IMR-90 (cell line): ENCODE measurements around the gene COA5. TPM values are rescaled to one million over a fixed set of nuclear protein-coding genes. Genes with fewer than 3 reads are reported as not detected.

Experiments
- ATAC-seq: fragments of 200-7000 bp; cut with Tn5 transposase; 2 replicates; pipeline ENCODE4 v1.9.1; 2020; ENCODE audit warnings: low read depth, mild to moderate bottlenecking, moderate library complexity
- BruUV-seq: library from RNA; stranded (reverse); fragments of 400-500 nt; replicated peaks from 2 replicates; lab custom pipeline; 2021; lab: Mats Ljungman, UMichigan
- CTCF ChIA-PET: fragments of 300-600 bp; formaldehyde crosslinking; extraction: SDS; loops from one replicate; lab custom pipeline; 2021; ENCODE audit warnings: antibody characterized with exemption; lab: Yijun Ruan, JAX
- POLR2A ChIA-PET: fragments of 300-600 bp; sonication (Branson Sonifier 250); formaldehyde crosslinking; loops from one replicate; lab custom pipeline; 2022; ENCODE audit warnings: antibody characterized with exemption; ENCODE audit not compliant: unreplicated experiment; lab: Charles Lee
- DNase-seq: peaks from one replicate; pipeline ENCODE4 v3.0.0; 2013
- H2AFZ ChIP-seq: replicated peaks from 2 replicates; pipeline ENCODE3; 2013; ENCODE audit warnings: low read length, mild to moderate bottlenecking; ENCODE audit not compliant: poor library complexity
- H2AK5ac ChIP-seq: 2 replicates; pipeline ENCODE4 v1.6.1; 2013; ENCODE audit warnings: low read depth, low read length, inconsistent platforms
- H2AK9ac ChIP-seq: replicated peaks from 2 replicates; pipeline ENCODE3; 2013; ENCODE audit warnings: mild to moderate bottlenecking, low read depth, low read length, moderate library complexity; ENCODE audit not compliant: poor library complexity
- H2BK120ac ChIP-seq: 2 replicates; pipeline ENCODE4 v1.6.1; 2013; ENCODE audit warnings: low read depth, low read length, inconsistent platforms
- H2BK15ac ChIP-seq: 3 replicates; pipeline ENCODE4 v1.6.1; 2013; ENCODE audit warnings: low read depth, low read length, inconsistent platforms
- H2BK20ac ChIP-seq: 2 replicates; pipeline ENCODE4 v1.6.1; 2013; ENCODE audit warnings: low read depth, mild to moderate bottlenecking, inconsistent platforms, low read length, moderate library complexity
- H2BK5ac ChIP-seq: 2 replicates; pipeline ENCODE4 v1.6.1; 2013; ENCODE audit warnings: mild to moderate bottlenecking, low read depth, low read length, inconsistent platforms; ENCODE audit not compliant: poor library complexity, severe bottlenecking
- H3K14ac ChIP-seq: replicated peaks from 2 replicates; pipeline ENCODE4 v1.6.1; 2013; ENCODE audit warnings: low read depth, low read length, inconsistent platforms
- H3K18ac ChIP-seq: 2 replicates; pipeline ENCODE4 v1.6.1; 2013; ENCODE audit warnings: low read depth, low read length, control low read depth
- H3K23ac ChIP-seq: 2 replicates; pipeline ENCODE4 v1.6.1; 2013; ENCODE audit warnings: low read depth, low read length, inconsistent platforms
- H3K27ac ChIP-seq: 2 replicates; pipeline ENCODE4 v1.5.1; 2013; ENCODE audit warnings: mild to moderate bottlenecking, control low read depth, low read length; ENCODE audit not compliant: insufficient read depth
- H3K27me3 ChIP-seq: 2 replicates; pipeline ENCODE4 v1.6.1; 2013; ENCODE audit warnings: low read length; ENCODE audit not compliant: control insufficient read depth, insufficient read depth
- H3K36me3 ChIP-seq: 2 replicates; pipeline ENCODE4 v1.6.1; 2013; ENCODE audit warnings: low read length, mixed read lengths; ENCODE audit not compliant: control insufficient read depth, insufficient read depth
- H3K4ac ChIP-seq: 2 replicates; pipeline ENCODE4 v1.6.1; 2013; ENCODE audit warnings: low read depth, low read length, inconsistent platforms
- H3K4me1 ChIP-seq: 2 replicates; pipeline ENCODE4 v1.6.1; 2013; ENCODE audit warnings: low read length, mixed read lengths; ENCODE audit not compliant: control insufficient read depth, insufficient read depth
- H3K4me2 ChIP-seq: 2 replicates; pipeline ENCODE4 v1.6.1; 2013; ENCODE audit warnings: low read depth, mild to moderate bottlenecking, control low read depth, low read length, moderate library complexity
- H3K4me3 ChIP-seq: 2 replicates; pipeline ENCODE4 v1.5.1; 2013; ENCODE audit warnings: low read depth, mild to moderate bottlenecking, control low read depth, low read length, moderate library complexity; ENCODE audit not compliant: insufficient read depth
- H3K56ac ChIP-seq: 2 replicates; pipeline ENCODE4 v1.6.1; 2013; ENCODE audit warnings: low read length, inconsistent platforms; ENCODE audit not compliant: insufficient read depth; ENCODE audit errors: extremely low read depth
- H3K79me1 ChIP-seq, 2 experiments: 2 replicates each; pipeline ENCODE4 v1.6.1; 2013; ENCODE audit warnings: low read length in 2 of 2, inconsistent platforms in 1 of 2, low read depth in 1 of 2
- H3K9ac ChIP-seq: 2 replicates; pipeline ENCODE4 v1.6.1; 2013; ENCODE audit warnings: low read depth, low read length, control low read depth
- H3K9me1 ChIP-seq: 2 replicates; pipeline ENCODE4 v1.6.1; 2013; ENCODE audit warnings: low read length, inconsistent platforms; ENCODE audit not compliant: insufficient read depth
- H3K9me3 ChIP-seq: 2 replicates; pipeline ENCODE4 v1.6.1; 2013; ENCODE audit warnings: low read length; ENCODE audit not compliant: control insufficient read depth, insufficient read depth
- H4K20me1 ChIP-seq: 2 replicates; pipeline ENCODE4 v1.6.1; 2013; ENCODE audit warnings: low read length, inconsistent platforms; ENCODE audit not compliant: insufficient read depth
- H4K5ac ChIP-seq: 2 replicates; pipeline ENCODE4 v1.6.1; 2013; ENCODE audit warnings: mild to moderate bottlenecking, low read depth, low read length, control low read depth
- H4K8ac ChIP-seq, 2 experiments: 2 replicates each; pipeline ENCODE4 v1.6.1; 2013; ENCODE audit warnings: low read depth in 2 of 2, low read length in 2 of 2, control low read depth in 1 of 2, inconsistent platforms in 1 of 2
- H4K91ac ChIP-seq: 2 replicates; pipeline ENCODE4 v1.6.1; 2013; ENCODE audit warnings: low read depth, low read length, inconsistent platforms; ENCODE audit not compliant: insufficient read depth
- BHLHE40 ChIP-seq: fragments of 150-350 bp; IDR thresholded peaks from 2 replicates; pipeline ENCODE4 v1.6.1; 2016; ENCODE audit warnings: mild to moderate bottlenecking, low read depth, low read length
- CEBPB ChIP-seq: IDR thresholded peaks from 2 replicates; pipeline ENCODE4 v1.6.1; 2012; ENCODE audit warnings: low read depth, low read length, improper control_type of control experiment
- CHD1 ChIP-seq: IDR thresholded peaks from 2 replicates; pipeline ENCODE4 v1.6.1; 2012; ENCODE audit warnings: low read depth, low read length, improper control_type of control experiment
- FOS ChIP-seq: fragments of 150-350 bp; IDR thresholded peaks from 2 replicates; pipeline ENCODE4 v1.6.1; 2016; ENCODE audit warnings: low read depth, low read length
- MAFK ChIP-seq: IDR thresholded peaks from 2 replicates; pipeline ENCODE4 v1.6.1; 2012; ENCODE audit warnings: low read depth, low read length, improper control_type of control experiment
- MAZ ChIP-seq: IDR thresholded peaks from 2 replicates; pipeline ENCODE4 v1.6.1; 2012; ENCODE audit warnings: low read depth, mild to moderate bottlenecking, low read length, improper control_type of control experiment, moderate library complexity, borderline replicate concordance
- MXI1 ChIP-seq: IDR thresholded peaks from 2 replicates; pipeline ENCODE4 v1.6.1; 2012; ENCODE audit warnings: low read depth, mild to moderate bottlenecking, low read length, moderate library complexity, borderline replicate concordance
- NFE2L2 ChIP-seq: fragments of 150-350 bp; IDR thresholded peaks from 2 replicates; pipeline ENCODE4 v1.6.1; 2016; ENCODE audit warnings: low read depth, mild to moderate bottlenecking, low read length
- POLR2A ChIP-seq: IDR thresholded peaks from 2 replicates; pipeline ENCODE4 v1.6.1; 2012; ENCODE audit warnings: mild to moderate bottlenecking, low read depth, low read length
- RAD21 ChIP-seq: IDR thresholded peaks from 2 replicates; pipeline ENCODE4 v1.6.1; 2012; ENCODE audit warnings: low read length, improper control_type of control experiment
- RCOR1 ChIP-seq: IDR thresholded peaks from 2 replicates; pipeline ENCODE4 v1.6.1; 2012; ENCODE audit warnings: mild to moderate bottlenecking, low read length, improper control_type of control experiment; ENCODE audit not compliant: insufficient replicate concordance
- RFX5 ChIP-seq: IDR thresholded peaks from 2 replicates; pipeline ENCODE4 v1.8.0; 2012; ENCODE audit warnings: low read depth, mild to moderate bottlenecking, low read length, moderate library complexity
- SMC3 ChIP-seq: fragments of 150-350 bp; IDR thresholded peaks from 2 replicates; pipeline ENCODE4 v1.6.1; 2016; ENCODE audit warnings: low read depth, mild to moderate bottlenecking, antibody characterized with exemption, low read length, moderate library complexity
- WGBS, 2 experiments: methylation state at CpG; one replicate each; pipeline versions ENCODE4 v1.1.5 to v1.1.7; 2013; ENCODE audit warnings: missing lambda C conversion rate in 2 of 2; ENCODE audit not compliant: insufficient read length in 1 of 2; ENCODE audit errors: extremely low coverage in 2 of 2; 5-methylcytosine and 5-hydroxymethylcytosine counted together
- dilution Hi-C: fragments of 300-500 bp; cut with HindIII; formaldehyde crosslinking; loops from one replicate; pipeline ENCODE4 v1.14.3; 2018; ENCODE audit warnings: low sequenced_read_pairs; ENCODE audit not compliant: unreplicated experiment
- in situ Hi-C: fragments of 300-500 bp; cut with MboI; formaldehyde crosslinking; loops from 3 replicates; pipeline ENCODE4 v1.14.3; 2019; ENCODE audit warnings: low sequenced_read_pairs, inconsistent platforms, mixed read lengths
- intact Hi-C: fragments of 100-400 bp; cut with micrococcal nuclease; formaldehyde crosslinking; loops from 2 replicates; pipeline ENCODE4 v1.10.0; 2022
- polyA plus RNA-seq, 3 experiments: library from polyadenylated mRNA; depleted of rRNA; stranded (reverse); fragments of >200 nt; gene quantifications; 2 replicates each; pipeline ENCODE4 v1.2.3, GENCODE V29; 2012; ENCODE audit warnings: low replicate concordance in 1 of 3
- total RNA-seq: library from RNA; depleted of rRNA; stranded (reverse); fragments of >200 nt; gene quantifications from 2 replicates; pipeline ENCODE4 v1.2.3, GENCODE V29; 2012
- TF ChIP-seq, protein P1 (sequence below): fragments of 150-350 bp; IDR thresholded peaks from 2 replicates; pipeline ENCODE4 v1.6.1; 2017; ENCODE audit warnings: mild to moderate bottlenecking, antibody characterized with exemption, low read length, low read depth
- TF ChIP-seq, protein P2 (sequence below): fragments of 150-350 bp; IDR thresholded peaks from 2 replicates; pipeline ENCODE4 v1.6.1; 2016; ENCODE audit warnings: low read depth, mild to moderate bottlenecking, low read length, moderate library complexity, borderline replicate concordance
- TF ChIP-seq, protein P3 (sequence below): conservative IDR thresholded peaks from 2 replicates; pipeline ENCODE4 v1.5.1; 2012; ENCODE audit warnings: mild to moderate bottlenecking, low read depth, low read length, improper control_type of control experiment

COA5 gene
- total and polyA plus RNA-seq, 2 of the 4 experiments (the other 2 are of a cell fraction) = 8.4 to 14.2 TPM

DNA sequence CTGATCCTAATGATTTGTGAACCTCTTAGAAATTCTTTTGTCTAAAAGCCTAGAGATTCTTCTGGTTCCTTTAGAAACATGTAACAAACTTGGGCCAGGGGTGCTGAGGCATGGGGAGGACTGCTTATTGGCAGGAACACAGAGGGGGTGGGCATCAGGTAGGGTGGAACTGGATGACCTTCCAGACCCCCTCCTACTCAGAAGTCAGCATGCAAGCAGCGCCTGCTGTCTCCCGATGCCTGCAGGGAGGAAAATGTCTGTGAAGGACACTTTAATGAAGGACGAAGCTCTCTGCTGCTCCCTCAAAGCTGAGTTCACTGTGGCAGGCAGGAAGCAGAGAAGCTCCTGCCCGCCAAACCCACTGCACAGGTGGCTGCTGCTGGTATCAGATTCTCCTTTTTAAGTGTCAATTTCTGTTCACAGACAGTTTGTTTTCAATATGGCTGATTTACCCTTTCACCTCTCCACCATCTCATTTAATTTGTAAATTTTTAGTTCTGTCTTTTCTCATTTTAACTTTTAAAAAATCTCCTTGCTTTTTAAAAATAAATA lies 19.4 kb downstream of the COA5 start:
- Histone ChIP-seq H3K36me3 (peaks cover 12% of the 10 kb centered on the region), H3K4ac (no peak overlapping the region), H2BK120ac (no peak overlapping the region), H4K8ac (no peak overlapping the region), H3K4me3 (no peak overlapping the region), H3K4me2 (no peak overlapping the region), H2BK5ac (no peak overlapping the region), H3K9me3 (no peaks in the 10 kb centered on the region), H4K5ac (no peak overlapping the region), H3K9ac (no peak overlapping the region), H2AK9ac (no peak overlapping the region), H3K27ac (no peak overlapping the region), H3K23ac (no peak overlapping the region), H2AFZ (no peak overlapping the region), H4K20me1 (no peaks in the 10 kb centered on the region), H3K27me3 (no peaks in the 10 kb centered on the region), H3K9me1 (peaks cover 10% of the 10 kb centered on the region), H3K79me1 (no peaks in the 10 kb centered on the region), H3K4me1 (no peaks in the 10 kb centered on the region), H3K14ac (no peak overlapping the region), H2BK20ac (no peak overlapping the region), H2AK5ac (no peak overlapping the region), H2BK15ac (no peak overlapping the region), H3K18ac (no peak overlapping the region), H4K91ac (no peak overlapping the region), H3K56ac (no peak overlapping the region)
- no peak for ATAC-seq
- TF ChIP-seq MXI1 = no peak
- no peak for TF ChIP-seq NFE2L2
- TF ChIP-seq FOS = no peak
- no peak for TF ChIP-seq MAFK
- TF ChIP-seq, protein P1, sequence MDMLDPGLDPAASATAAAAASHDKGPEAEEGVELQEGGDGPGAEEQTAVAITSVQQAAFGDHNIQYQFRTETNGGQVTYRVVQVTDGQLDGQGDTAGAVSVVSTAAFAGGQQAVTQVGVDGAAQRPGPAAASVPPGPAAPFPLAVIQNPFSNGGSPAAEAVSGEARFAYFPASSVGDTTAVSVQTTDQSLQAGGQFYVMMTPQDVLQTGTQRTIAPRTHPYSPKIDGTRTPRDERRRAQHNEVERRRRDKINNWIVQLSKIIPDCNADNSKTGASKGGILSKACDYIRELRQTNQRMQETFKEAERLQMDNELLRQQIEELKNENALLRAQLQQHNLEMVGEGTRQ = no peak
- no peak for TF ChIP-seq RFX5
- no peak for TF ChIP-seq BHLHE40
- TF ChIP-seq SMC3 = no peak
- TF ChIP-seq, protein P2, sequence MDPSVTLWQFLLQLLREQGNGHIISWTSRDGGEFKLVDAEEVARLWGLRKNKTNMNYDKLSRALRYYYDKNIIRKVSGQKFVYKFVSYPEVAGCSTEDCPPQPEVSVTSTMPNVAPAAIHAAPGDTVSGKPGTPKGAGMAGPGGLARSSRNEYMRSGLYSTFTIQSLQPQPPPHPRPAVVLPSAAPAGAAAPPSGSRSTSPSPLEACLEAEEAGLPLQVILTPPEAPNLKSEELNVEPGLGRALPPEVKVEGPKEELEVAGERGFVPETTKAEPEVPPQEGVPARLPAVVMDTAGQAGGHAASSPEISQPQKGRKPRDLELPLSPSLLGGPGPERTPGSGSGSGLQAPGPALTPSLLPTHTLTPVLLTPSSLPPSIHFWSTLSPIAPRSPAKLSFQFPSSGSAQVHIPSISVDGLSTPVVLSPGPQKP = no peak
- no peak for TF ChIP-seq RCOR1
- no peak for TF ChIP-seq POLR2A
- TF ChIP-seq, protein P3, sequence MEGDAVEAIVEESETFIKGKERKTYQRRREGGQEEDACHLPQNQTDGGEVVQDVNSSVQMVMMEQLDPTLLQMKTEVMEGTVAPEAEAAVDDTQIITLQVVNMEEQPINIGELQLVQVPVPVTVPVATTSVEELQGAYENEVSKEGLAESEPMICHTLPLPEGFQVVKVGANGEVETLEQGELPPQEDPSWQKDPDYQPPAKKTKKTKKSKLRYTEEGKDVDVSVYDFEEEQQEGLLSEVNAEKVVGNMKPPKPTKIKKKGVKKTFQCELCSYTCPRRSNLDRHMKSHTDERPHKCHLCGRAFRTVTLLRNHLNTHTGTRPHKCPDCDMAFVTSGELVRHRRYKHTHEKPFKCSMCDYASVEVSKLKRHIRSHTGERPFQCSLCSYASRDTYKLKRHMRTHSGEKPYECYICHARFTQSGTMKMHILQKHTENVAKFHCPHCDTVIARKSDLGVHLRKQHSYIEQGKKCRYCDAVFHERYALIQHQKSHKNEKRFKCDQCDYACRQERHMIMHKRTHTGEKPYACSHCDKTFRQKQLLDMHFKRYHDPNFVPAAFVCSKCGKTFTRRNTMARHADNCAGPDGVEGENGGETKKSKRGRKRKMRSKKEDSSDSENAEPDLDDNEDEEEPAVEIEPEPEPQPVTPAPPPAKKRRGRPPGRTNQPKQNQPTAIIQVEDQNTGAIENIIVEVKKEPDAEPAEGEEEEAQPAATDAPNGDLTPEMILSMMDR = no peak
- no peak for TF ChIP-seq CEBPB
- TF ChIP-seq RAD21 = no peak
- TF ChIP-seq MAZ = no peak
- TF ChIP-seq CHD1 = no peak
- in situ Hi-C loops (no loop called here), intact Hi-C loops (no loop called here), dilution Hi-C loops (no loop called here)
- no peak for DNase-seq
- ChIA-PET CTCF (no interaction called here), POLR2A (no interaction called here)
- no CpG with 5 or more reads among the region's 4 CpGs for WGBS, 2 experiments
- BruUV-seq = no TSS peak
